Neutrophil (primary cell): ENCODE measurements around the gene MRM3.
"Not testable (repeated sequence)": the region's sequence is repeated elsewhere in the genome, so short reads cannot be mapped to it uniquely, and the experiment has no call there.

Experiments used
- H3K27ac ChIP-seq: fragments of 200-600 bp; sonication (generic); 2 replicates; pipeline ENCODE4 v1.5.1; 2016; ENCODE audit warnings: mild to moderate bottlenecking, moderate library complexity
- H3K27me3 ChIP-seq: fragments of 200-600 bp; sonication (generic); 2 replicates; pipeline ENCODE4 v1.6.0; 2016; ENCODE audit warnings: mild to moderate bottlenecking
- H3K36me3 ChIP-seq: fragments of 200-600 bp; sonication (generic); 2 replicates; pipeline ENCODE4 v1.5.1; 2017
- H3K4me1 ChIP-seq, 2 experiments: fragments of 200-600 bp in 1 of 2; sonication (generic) in 1 of 2; 1 replicate in 1 of 2; 2 replicates in 1 of 2; pipeline versions ENCODE4 v1.5.1 to v1.6.1; 2013 to 2016; ENCODE audit warnings: low read depth in 1 of 2, low read length in 1 of 2, mild to moderate bottlenecking in 1 of 2, moderate library complexity in 1 of 2; ENCODE audit not compliant: control insufficient read depth in 1 of 2, insufficient read depth in 1 of 2
- H3K4me3 ChIP-seq, 2 experiments: fragments of 200-600 bp in 1 of 2; sonication (generic) in 1 of 2; 1 replicate in 1 of 2; 2 replicates in 1 of 2; pipeline ENCODE4 v1.5.1; 2013 to 2016; ENCODE audit warnings: low read depth in 1 of 2, low read length in 1 of 2, mild to moderate bottlenecking in 1 of 2, moderate library complexity in 1 of 2
- H3K9me3 ChIP-seq: fragments of 200-600 bp; sonication (generic); 2 replicates; pipeline ENCODE4 v1.5.1; 2016
- TF ChIP-seq, protein P1 (sequence below): fragments of 200-600 bp; sonication (generic); IDR thresholded peaks from 2 replicates; pipeline ENCODE4 v1.5.1; 2016; ENCODE audit warnings: antibody characterized with exemption

The MRM3 gene

DNA sequence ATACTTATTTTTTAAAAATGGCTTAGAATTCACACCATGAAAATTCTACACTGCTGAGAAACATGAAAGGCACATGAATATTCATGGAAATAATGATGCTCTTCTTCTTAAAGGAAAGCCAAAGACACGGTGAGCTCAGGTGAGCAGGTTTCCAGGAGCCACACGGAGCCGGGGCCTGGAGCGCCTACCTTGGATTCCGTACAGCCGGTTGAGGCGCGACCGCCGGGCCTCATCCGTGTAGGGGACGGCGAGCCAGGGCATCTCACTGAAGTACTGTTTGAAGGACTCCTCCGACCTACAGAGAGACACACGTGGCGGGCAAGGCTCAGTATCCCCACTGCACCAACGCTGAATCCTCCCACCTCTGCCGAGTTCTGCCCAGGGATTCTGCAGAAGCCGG is 37.1 kb downstream of the MRM3 start:
- Histone ChIP-seq H3K27me3 (no peaks in the 10 kb centered on the region), H3K9me3 (no peaks in the 10 kb centered on the region), H3K4me1 (no peaks in the 10 kb centered on the region), H3K36me3 (no peaks in the 10 kb centered on the region), H3K4me3 (no peak overlapping the region), H3K27ac (no peak overlapping the region)
- TF ChIP-seq, protein P1, sequence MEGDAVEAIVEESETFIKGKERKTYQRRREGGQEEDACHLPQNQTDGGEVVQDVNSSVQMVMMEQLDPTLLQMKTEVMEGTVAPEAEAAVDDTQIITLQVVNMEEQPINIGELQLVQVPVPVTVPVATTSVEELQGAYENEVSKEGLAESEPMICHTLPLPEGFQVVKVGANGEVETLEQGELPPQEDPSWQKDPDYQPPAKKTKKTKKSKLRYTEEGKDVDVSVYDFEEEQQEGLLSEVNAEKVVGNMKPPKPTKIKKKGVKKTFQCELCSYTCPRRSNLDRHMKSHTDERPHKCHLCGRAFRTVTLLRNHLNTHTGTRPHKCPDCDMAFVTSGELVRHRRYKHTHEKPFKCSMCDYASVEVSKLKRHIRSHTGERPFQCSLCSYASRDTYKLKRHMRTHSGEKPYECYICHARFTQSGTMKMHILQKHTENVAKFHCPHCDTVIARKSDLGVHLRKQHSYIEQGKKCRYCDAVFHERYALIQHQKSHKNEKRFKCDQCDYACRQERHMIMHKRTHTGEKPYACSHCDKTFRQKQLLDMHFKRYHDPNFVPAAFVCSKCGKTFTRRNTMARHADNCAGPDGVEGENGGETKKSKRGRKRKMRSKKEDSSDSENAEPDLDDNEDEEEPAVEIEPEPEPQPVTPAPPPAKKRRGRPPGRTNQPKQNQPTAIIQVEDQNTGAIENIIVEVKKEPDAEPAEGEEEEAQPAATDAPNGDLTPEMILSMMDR, result no peak

DNA sequence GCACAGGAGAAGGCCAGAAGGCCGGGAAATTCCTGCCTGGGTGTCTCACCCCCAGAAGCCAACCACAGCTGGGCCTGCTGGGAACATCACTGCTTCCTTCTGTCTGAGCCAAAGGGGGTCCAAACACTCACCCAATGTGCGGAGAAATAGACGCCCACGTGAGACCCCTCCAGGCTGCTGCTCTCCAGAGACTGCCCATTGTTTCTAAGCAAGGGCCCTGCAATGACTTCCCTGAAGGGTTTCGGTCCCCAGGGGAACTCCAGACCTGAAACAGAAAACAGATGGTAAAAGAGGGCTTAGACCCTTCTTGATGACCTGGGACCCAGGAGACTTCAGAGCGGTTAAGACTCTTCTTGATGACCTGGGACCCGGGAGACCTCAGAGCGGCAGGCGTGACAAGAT is 41.3 kb downstream of the MRM3 start:
- Histone ChIP-seq H3K4me3 (no peak overlapping the region), H3K9me3 (no peaks in the 10 kb centered on the region), H3K4me1 (no peaks in the 10 kb centered on the region), H3K27me3 (no peaks in the 10 kb centered on the region), H3K36me3 (no peaks in the 10 kb centered on the region), H3K27ac (no peak overlapping the region)
- TF ChIP-seq, protein P1, result no peak

DNA sequence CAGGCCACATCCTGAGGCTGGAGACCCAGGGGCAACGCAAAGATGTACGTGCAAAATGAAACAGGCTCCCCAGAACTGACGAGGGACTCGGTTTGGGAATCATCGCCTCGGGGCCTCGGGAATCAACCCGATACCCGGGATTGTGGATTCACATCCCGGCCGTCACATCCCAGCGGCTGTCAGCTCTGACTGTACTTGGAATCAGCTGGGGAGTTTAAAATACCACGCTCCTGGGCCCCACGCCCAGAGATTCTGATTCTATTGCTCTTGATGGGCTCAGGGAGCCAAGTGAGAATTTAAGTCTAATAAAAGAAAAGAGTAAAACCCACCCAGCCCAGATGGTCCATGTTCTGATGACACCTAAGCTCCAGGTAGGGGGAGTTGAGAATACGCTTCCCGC is 42.2 kb downstream of the MRM3 start:
- H3K27ac ChIP-seq, result no peak overlapping the region
- TF ChIP-seq, protein P1, result no peak
- no peaks in the 10 kb centered on the region for H3K27me3 ChIP-seq
- H3K9me3 ChIP-seq, result no peaks in the 10 kb centered on the region
- no peaks in the 10 kb centered on the region for H3K4me1 ChIP-seq
- H3K4me3 ChIP-seq, result no peak overlapping the region
- no peaks in the 10 kb centered on the region for H3K36me3 ChIP-seq

DNA sequence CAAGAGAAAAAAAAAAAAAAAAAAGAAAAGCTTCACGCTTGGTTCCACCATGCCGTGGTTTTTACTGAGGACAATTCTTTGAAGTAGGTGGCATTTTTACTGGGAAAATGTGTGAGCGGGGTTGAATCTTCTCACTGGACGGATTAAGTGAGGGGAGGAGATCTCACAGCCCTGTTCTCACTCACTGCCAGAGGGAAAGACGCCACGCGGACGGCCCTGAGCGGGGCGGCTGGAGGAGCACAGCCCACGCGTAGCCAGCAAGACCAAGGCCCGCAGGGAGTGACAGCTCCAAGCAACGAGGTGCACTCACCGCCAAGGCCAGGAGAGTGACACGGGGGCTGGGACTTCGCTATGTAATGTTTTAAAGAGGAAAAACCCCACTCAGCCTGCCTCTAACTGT is 43.1 kb downstream of the MRM3 start:
- no peaks in the 10 kb centered on the region for H3K36me3 ChIP-seq
- no peaks in the 10 kb centered on the region for H3K27me3 ChIP-seq
- TF ChIP-seq, protein P1, result no peak

DNA sequence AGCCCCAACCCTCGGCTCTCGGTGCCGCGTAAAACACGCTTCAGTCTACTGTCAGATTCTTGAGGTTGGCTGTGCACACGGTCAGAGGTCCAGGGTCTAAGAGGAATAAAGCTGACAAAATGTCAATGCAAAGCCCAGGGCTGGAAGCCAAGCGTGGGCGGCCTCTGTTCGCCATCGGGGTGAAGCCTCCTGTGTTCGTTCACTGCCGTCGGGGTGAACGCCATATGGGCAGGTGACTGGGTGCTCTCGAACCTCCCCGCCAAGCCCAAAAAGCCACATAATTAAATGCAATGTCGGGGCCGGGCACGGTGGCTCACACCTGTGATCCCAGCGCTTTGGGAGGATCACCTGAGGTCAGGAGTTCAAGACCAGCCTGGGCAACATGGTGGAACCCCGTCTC is 44.6 kb downstream of the MRM3 start:
- H3K27me3 ChIP-seq, result no peaks in the 10 kb centered on the region
- no peaks in the 10 kb centered on the region for H3K4me1 ChIP-seq
- H3K36me3 ChIP-seq, result no peaks in the 10 kb centered on the region
- H3K9me3 ChIP-seq, result no peaks in the 10 kb centered on the region
- TF ChIP-seq, protein P1, result no peak
- no peak overlapping the region for H3K4me3 ChIP-seq
- H3K27ac ChIP-seq, result no peak overlapping the region

More for the DNA sequence above, 43.1 kb downstream of the MRM3 start:
- Histone ChIP-seq H3K4me1 (no peaks in the 10 kb centered on the region), H3K27ac (no peak overlapping the region), H3K9me3 (no peaks in the 10 kb centered on the region), H3K4me3 (no peak overlapping the region)

DNA sequence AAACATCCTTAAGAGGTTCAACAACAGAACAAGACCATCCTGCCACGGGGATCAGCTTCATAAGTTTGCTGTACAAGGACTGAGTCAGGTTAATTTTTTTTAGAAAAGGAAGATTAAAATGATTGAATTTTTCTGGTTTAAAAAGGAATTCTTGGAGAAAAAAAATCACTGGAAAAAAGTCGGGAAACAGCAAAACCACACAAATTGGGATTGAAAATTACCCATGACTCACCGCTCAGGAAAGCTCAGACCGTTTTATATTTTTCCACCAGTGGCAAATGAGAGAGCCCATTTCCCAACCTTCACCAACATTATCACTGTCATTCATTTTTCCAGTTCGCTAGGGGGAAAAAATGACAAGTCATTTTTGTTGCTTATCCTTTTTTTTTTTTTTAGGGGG is 46.6 kb downstream of the MRM3 start:
- Histone ChIP-seq H3K9me3 (no peaks in the 10 kb centered on the region), H3K27me3 (no peaks in the 10 kb centered on the region), H3K27ac (no peak overlapping the region), H3K36me3 (no peaks in the 10 kb centered on the region), H3K4me3 (no peak overlapping the region), H3K4me1 (no peaks in the 10 kb centered on the region)
- TF ChIP-seq, protein P1, result no peak

DNA sequence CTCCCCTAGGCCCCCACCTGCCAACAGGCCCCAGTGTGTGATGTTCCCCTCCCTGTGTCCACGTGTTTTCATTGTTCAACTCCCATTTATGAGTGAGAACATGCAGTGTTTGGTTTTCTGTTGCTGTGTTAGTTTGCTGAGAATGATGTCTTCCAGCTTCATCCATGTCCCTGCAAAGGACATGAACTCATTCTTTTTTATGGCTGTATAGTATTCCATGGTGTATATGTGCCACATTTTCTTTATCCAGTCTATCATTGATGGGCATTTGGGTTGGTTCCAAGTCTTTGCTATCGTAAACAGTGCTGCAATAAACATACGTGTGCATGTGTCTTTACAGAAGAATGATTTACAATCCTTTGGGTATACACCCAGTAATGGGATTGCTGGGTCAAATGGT is 47.5 kb downstream of the MRM3 start:
- H3K27me3 ChIP-seq, H3K36me3 ChIP-seq, H3K9me3 ChIP-seq, H3K4me1 ChIP-seq, H3K4me3 ChIP-seq, H3K27ac ChIP-seq: not testable (repeated sequence)
